ENCODE results near the gene TIMM10. TPM values are rescaled to one million over a fixed set of nuclear protein-coding genes. Genes with fewer than 3 reads are reported as not detected.

The TIMM10 gene
- total RNA-seq, 1 donor from 2014 or later = 19.1 TPM

DNA sequence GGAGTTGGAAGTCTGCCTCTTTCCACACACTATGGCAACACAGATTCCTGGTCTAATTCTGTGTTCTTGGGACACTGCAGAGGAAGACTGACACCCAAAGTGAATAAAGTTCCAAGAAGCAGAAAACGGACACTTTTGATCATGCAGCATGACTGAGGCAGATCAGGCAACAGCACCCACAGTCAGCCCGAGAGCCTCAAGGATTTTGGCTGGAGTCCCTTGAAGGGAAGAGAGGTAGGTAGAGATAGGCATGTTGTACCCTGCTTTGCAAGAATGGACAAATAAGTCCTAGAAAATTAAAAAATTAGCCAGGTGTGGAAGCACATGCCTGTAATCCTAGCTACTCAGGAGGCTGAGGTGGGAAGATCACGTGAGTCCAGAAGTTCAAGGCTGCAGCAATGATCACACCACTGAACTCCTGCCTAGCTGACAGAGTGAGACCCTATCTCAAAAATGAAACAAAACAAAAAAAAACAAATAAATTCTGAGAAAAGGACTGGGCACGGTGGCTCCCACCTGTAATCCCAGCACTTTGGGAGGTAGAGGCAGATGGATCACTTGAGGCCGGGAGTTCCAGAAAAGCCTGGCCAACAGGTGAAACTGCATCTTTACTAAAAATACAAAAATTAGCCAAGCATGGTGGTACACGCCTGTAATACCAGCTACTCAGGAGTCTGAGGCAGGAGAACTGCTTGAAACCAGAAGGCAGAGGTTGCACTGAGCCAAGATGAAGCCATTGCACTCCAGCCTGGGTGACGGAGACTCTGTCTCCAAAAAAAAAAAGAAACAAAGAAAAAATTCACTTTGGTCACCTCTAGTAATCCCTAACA lies 22.0 kb downstream of the TIMM10 start:
- Mint-ChIP-seq H3K9me3 (no peaks in the 10 kb centered on the region), H3K4me1 (peaks cover under 1% of the 10 kb centered on the region), H3K27me3 (ENCODE audit: insufficient read depth, low read depth) (peaks cover 21% of the 10 kb centered on the region), H3K27ac (no peak overlapping the region), H3K4me3 (no peak overlapping the region), H3K36me3 (no peaks in the 10 kb centered on the region)
- H4K20me1 ChIP-seq (ENCODE audit: low read depth) = peaks cover 2% of the 10 kb centered on the region
- no peak overlapping the region for H3K27ac ChIP-seq
- no peaks in the 10 kb centered on the region for H3K79me2 ChIP-seq (ENCODE audit: low read depth)
- H3K4me3 ChIP-seq = no peak overlapping the region
- peaks cover 9% of the 10 kb centered on the region for H3F3A ChIP-seq (ENCODE audit: low read depth)
- H3K9me3 ChIP-seq (ENCODE audit: low read depth) = no peaks in the 10 kb centered on the region
- TF ChIP-seq EZH2 (IDR thresholded peaks at IDR 0.05) = no peak
- TF ChIP-seq EZH2phosphoT487 (IDR thresholded peaks at IDR 0.05) = no peak
- TF ChIP-seq, protein P1, sequence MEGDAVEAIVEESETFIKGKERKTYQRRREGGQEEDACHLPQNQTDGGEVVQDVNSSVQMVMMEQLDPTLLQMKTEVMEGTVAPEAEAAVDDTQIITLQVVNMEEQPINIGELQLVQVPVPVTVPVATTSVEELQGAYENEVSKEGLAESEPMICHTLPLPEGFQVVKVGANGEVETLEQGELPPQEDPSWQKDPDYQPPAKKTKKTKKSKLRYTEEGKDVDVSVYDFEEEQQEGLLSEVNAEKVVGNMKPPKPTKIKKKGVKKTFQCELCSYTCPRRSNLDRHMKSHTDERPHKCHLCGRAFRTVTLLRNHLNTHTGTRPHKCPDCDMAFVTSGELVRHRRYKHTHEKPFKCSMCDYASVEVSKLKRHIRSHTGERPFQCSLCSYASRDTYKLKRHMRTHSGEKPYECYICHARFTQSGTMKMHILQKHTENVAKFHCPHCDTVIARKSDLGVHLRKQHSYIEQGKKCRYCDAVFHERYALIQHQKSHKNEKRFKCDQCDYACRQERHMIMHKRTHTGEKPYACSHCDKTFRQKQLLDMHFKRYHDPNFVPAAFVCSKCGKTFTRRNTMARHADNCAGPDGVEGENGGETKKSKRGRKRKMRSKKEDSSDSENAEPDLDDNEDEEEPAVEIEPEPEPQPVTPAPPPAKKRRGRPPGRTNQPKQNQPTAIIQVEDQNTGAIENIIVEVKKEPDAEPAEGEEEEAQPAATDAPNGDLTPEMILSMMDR (IDR thresholded peaks at IDR 0.05) = no peak
- DNase-seq (ENCODE audit: low spot score) = no peak
- H2AFZ ChIP-seq (replicated peaks) = no peak overlapping the region
- no peaks in the 10 kb centered on the region for H3K36me3 ChIP-seq
- no peaks in the 10 kb centered on the region for H3K4me1 ChIP-seq
- peaks cover 19% of the 10 kb centered on the region for H3K27me3 ChIP-seq
- no peak overlapping the region for H3K4me2 ChIP-seq
- no peak overlapping the region for H3K9ac ChIP-seq

DNA sequence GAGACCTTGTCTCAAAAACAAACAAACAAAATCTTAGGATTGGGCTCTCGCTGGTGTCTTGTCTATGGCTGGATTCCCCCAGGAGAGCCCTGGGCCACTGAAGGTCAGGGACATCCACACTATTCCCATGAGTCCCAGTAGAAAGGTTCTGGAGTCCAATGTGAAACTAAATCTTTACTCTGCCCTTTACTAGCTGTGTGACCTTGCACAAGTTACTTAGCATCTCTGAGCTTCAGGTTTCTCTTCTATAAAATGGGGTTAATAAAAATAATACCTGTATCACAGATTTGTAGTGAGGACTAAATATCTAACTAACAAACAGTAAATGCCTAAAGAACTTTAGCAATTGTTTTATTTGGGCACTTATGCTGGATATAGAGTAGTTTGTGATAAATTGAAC lies 24.0 kb downstream of the TIMM10 start:
- Histone ChIP-seq H3K9me3 (ENCODE audit: low read depth) (no peaks in the 10 kb centered on the region), H3K36me3 (no peaks in the 10 kb centered on the region), H3K27me3 (no peaks in the 10 kb centered on the region), H3K79me2 (ENCODE audit: low read depth) (no peaks in the 10 kb centered on the region), H3K27ac (no peak overlapping the region), H3K4me3 (no peak overlapping the region), H2AFZ (replicated peaks) (no peak overlapping the region), H3K4me2 (no peak overlapping the region), H3F3A (ENCODE audit: low read depth) (no peaks in the 10 kb centered on the region), H3K9ac (no peak overlapping the region), H3K4me1 (no peaks in the 10 kb centered on the region), H4K20me1 (ENCODE audit: low read depth) (no peaks in the 10 kb centered on the region)
- Mint-ChIP-seq H3K36me3 (no peaks in the 10 kb centered on the region), H3K9me3 (no peaks in the 10 kb centered on the region), H3K4me3 (no peak overlapping the region), H3K27me3 (ENCODE audit: insufficient read depth, low read depth) (peaks cover 11% of the 10 kb centered on the region), H3K27ac (no peak overlapping the region), H3K4me1 (peaks cover 7% of the 10 kb centered on the region)
- TF ChIP-seq EZH2 (IDR thresholded peaks at IDR 0.05) = no peak
- TF ChIP-seq, protein P1 (IDR thresholded peaks at IDR 0.05) = no peak
- no peak for TF ChIP-seq EZH2phosphoT487 (IDR thresholded peaks at IDR 0.05)
- DNase-seq (ENCODE audit: low spot score) = no peak

DNA sequence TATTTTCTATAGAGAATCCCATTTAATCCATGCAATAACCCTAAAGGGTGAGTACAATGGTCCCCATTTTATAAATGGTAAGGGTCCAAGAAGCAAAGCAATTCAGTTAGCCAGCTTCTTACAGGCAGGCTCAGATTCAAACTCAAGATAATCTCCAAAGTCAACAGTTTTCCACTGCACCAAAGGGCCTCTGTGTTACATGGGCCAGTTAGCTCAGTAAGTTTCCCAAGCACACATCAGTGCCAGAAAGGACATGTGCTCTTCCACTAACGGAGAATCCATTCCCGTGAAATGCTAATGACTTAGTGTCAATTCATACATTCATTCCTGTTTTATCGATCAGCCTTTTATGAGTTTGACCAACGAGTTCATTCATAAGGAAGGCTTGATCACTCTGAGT lies 26.0 kb downstream of the TIMM10 start:
- no peaks in the 10 kb centered on the region for H3K9me3 Mint-ChIP-seq
- H3K36me3 ChIP-seq = no peaks in the 10 kb centered on the region
- no peaks in the 10 kb centered on the region for H3K36me3 Mint-ChIP-seq
- peaks cover 15% of the 10 kb centered on the region for H3K27me3 Mint-ChIP-seq (ENCODE audit: insufficient read depth, low read depth)
- H3K79me2 ChIP-seq (ENCODE audit: low read depth) = no peaks in the 10 kb centered on the region
- no peak overlapping the region for H3K4me3 ChIP-seq
- H3K4me3 Mint-ChIP-seq = no peak overlapping the region
- H3K27ac Mint-ChIP-seq = no peak overlapping the region
- H3K4me1 Mint-ChIP-seq = peaks cover 18% of the 10 kb centered on the region
- peaks cover 8% of the 10 kb centered on the region for H3K27me3 ChIP-seq
- H3K9me3 ChIP-seq (ENCODE audit: low read depth) = no peaks in the 10 kb centered on the region
- no peaks in the 10 kb centered on the region for H3K4me1 ChIP-seq
- no peaks in the 10 kb centered on the region for H3F3A ChIP-seq (ENCODE audit: low read depth)
- peaks cover 4% of the 10 kb centered on the region for H4K20me1 ChIP-seq (ENCODE audit: low read depth)
- H2AFZ ChIP-seq (replicated peaks) = no peak overlapping the region
- H3K27ac ChIP-seq = no peak overlapping the region
- no peak for DNase-seq (ENCODE audit: low spot score)
- no peak overlapping the region for H3K4me2 ChIP-seq
- no peak overlapping the region for H3K9ac ChIP-seq
- TF ChIP-seq, protein P1 (IDR thresholded peaks at IDR 0.05) = no peak
- TF ChIP-seq EZH2 (IDR thresholded peaks at IDR 0.05) (no peak), EZH2phosphoT487 (IDR thresholded peaks at IDR 0.05) (no peak)
